ENCODE results near the gene LRRC42. TPM values are rescaled to one million over a fixed set of nuclear protein-coding genes. Genes with fewer than 3 reads are reported as not detected.

The LRRC42 gene
- total RNA-seq (2021): 78.7 and 82.7 TPM in 2 replicates
- Bru-seq, nascent RNA: percentile 93 among the genes with signal in this experiment
- BruChase-seq, experiment 1, labeled RNA remaining after a 2-hour chase: percentile 87 among the genes with signal in this experiment
- percentile 93 among the genes with signal in this experiment for BruChase-seq, experiment 2, labeled RNA remaining after a 6-hour chase
- long read RNA-seq, transcript LRRC42-201 (8 exons, 1,727 nt): major isoform, 32 of 120 reads
- long read RNA-seq, transcript LRRC42-203 (9 exons, 2,037 nt): minor isoform, 26 of 120 reads
- long read RNA-seq, partial matches to known transcripts: 21 of 120 reads
- long read RNA-seq, other reads (novel, unspliced or antisense): 40 of 120 reads

- H3K27me3 ChIP-seq (ENCODE audit: insufficient read depth, low read depth): no peaks in the 10 kb centered on the region
- H3K4me1 ChIP-seq (replicated peaks; ENCODE audit: insufficient read depth): peaks cover 44% of the 10 kb centered on the region
- H3K27ac ChIP-seq: peak within 1 kb of the TSS; percentile 67
- no TSS peak for BruUV-seq (replicated peaks)
- intact Hi-C loops (cut with micrococcal nuclease; ENCODE audit: unreplicated experiment): loop anchor here (5.0 to 10.0 kb wide), 2 partner anchors 84 to 938 kb away; partner anchors contain the start of gene DHCR24
- POLR2A ChIA-PET (ENCODE audit: unreplicated experiment): interaction anchor here (0.6 to 1.7 kb wide), 8 partner anchors 51 to 940 kb away, joined by 3 to 33 read pairs (median 6); partner anchors contain the start of gene DHCR24
- H3F3A ChIP-seq (ENCODE audit: insufficient read depth, low read depth): peaks cover 43% of the 10 kb centered on the region
- H3K9me2 ChIP-seq (ENCODE audit: insufficient read depth): no peaks in the 10 kb centered on the region
- peaks cover 70% of the 10 kb centered on the region for H3K79me2 ChIP-seq (ENCODE audit: low read depth)
- CTCF ChIA-PET: interaction anchor here (0.6 to 1.4 kb wide), 4 partner anchors 13 to 721 kb away, joined by 3 to 16 read pairs (median 8); no protein-coding TSS in a partner anchor
- H2AFZ ChIP-seq: peak within 1 kb of the TSS; percentile 99
- no peaks in the 10 kb centered on the region for H3K9me3 ChIP-seq (ENCODE audit: insufficient read depth, low read depth)
- H3K4me2 ChIP-seq: peak within 1 kb of the TSS; percentile 96
- DNase-seq: no peak
- TF ChIP-seq CTCF (conservative IDR thresholded peaks at IDR 0.05): no peak
- TF ChIP-seq EZH2 (IDR thresholded peaks at IDR 0.05; ENCODE audit: low read depth): no peak
- H3K4me3 ChIP-seq: peak within 1 kb of the TSS; percentile 98
- H3K36me3 ChIP-seq (ENCODE audit: low read depth): peaks cover 16% of the 10 kb centered on the region
- no peaks in the 10 kb centered on the region for H4K20me1 ChIP-seq (ENCODE audit: insufficient read depth)
Observed at GRCh38 chr1:53946252-53947171, at the start of gene LRRC42. TSS of gene LRRC42 (plus strand) at chr1:53946350. CDS start at chr1:53952000, 5,650 bp downstream.

GRCh38 chr1:53896635-53897229 is 49.4 kb upstream of the LRRC42 start:
- ChIA-PET CTCF (no interaction called here), POLR2A (ENCODE audit: unreplicated experiment) (interaction anchor here (0.7 kb wide), 2 partner anchors 46 to 183 kb away, joined by 3 to 6 read pairs; no protein-coding TSS in a partner anchor)
- H3K79me2 ChIP-seq (ENCODE audit: low read depth): no peaks in the 10 kb centered on the region
- BruUV-seq (replicated peaks): no TSS peak
- no peaks in the 10 kb centered on the region for H3K27me3 ChIP-seq (ENCODE audit: insufficient read depth, low read depth)
- no peak for TF ChIP-seq EZH2 (IDR thresholded peaks at IDR 0.05; ENCODE audit: low read depth)
- TF ChIP-seq CTCF (conservative IDR thresholded peaks at IDR 0.05): no peak
- no peak overlapping the region for H2AFZ ChIP-seq
- H3F3A ChIP-seq (ENCODE audit: insufficient read depth, low read depth): peaks cover 6% of the 10 kb centered on the region
- peak in 1 of 2 experiments; percentile 51 for DNase-seq
- H3K9me3 ChIP-seq (ENCODE audit: insufficient read depth, low read depth): no peaks in the 10 kb centered on the region
- intact Hi-C loops (cut with micrococcal nuclease; ENCODE audit: unreplicated experiment): no loop called here
- H3K9me2 ChIP-seq (ENCODE audit: insufficient read depth): no peaks in the 10 kb centered on the region
- H3K4me3 ChIP-seq: no peak overlapping the region
- no peaks in the 10 kb centered on the region for H3K36me3 ChIP-seq (ENCODE audit: low read depth)
- no peak overlapping the region; the same call in 1 of the 2 replicates for H3K4me2 ChIP-seq
- H3K4me1 ChIP-seq (replicated peaks; ENCODE audit: insufficient read depth): peaks cover 10% of the 10 kb centered on the region
- no peaks in the 10 kb centered on the region for H4K20me1 ChIP-seq (ENCODE audit: insufficient read depth)
- H3K27ac ChIP-seq: peak overlapping the region; percentile 55

GRCh38 chr1:53899206-53899628 is 46.9 kb upstream of the LRRC42 start:
- Histone ChIP-seq H3K4me3 (no peak overlapping the region), H3K27me3 (ENCODE audit: insufficient read depth, low read depth) (no peaks in the 10 kb centered on the region), H3K9me3 (ENCODE audit: insufficient read depth, low read depth) (no peaks in the 10 kb centered on the region), H3F3A (ENCODE audit: insufficient read depth, low read depth) (peaks cover 6% of the 10 kb centered on the region), H3K4me2 (no peak overlapping the region), H2AFZ (no peak overlapping the region), H3K9me2 (ENCODE audit: insufficient read depth) (no peaks in the 10 kb centered on the region), H3K27ac (no peak overlapping the region), H3K79me2 (ENCODE audit: low read depth) (no peaks in the 10 kb centered on the region), H3K4me1 (replicated peaks; ENCODE audit: insufficient read depth) (peaks cover 9% of the 10 kb centered on the region), H3K36me3 (ENCODE audit: low read depth) (no peaks in the 10 kb centered on the region), H4K20me1 (ENCODE audit: insufficient read depth) (no peaks in the 10 kb centered on the region)
- intact Hi-C loops (cut with micrococcal nuclease; ENCODE audit: unreplicated experiment): no loop called here
- no peak for DNase-seq
- TF ChIP-seq EZH2 (IDR thresholded peaks at IDR 0.05; ENCODE audit: low read depth) (no peak), CTCF (conservative IDR thresholded peaks at IDR 0.05) (no peak)
- no TSS peak for BruUV-seq (replicated peaks)
- CTCF ChIA-PET: no interaction called here
- POLR2A ChIA-PET (ENCODE audit: unreplicated experiment): no interaction called here

Measured in PC-9 (cell line).